ENCODE results near the gene RPRD1A. TPM values are rescaled to one million over a fixed set of nuclear protein-coding genes. Genes with fewer than 3 reads are reported as not detected.

RPRD1A gene
- polyA plus RNA-seq, 1 of the 3 experiments (the other 2 are of a cell fraction), result 28.9 TPM

DNA sequence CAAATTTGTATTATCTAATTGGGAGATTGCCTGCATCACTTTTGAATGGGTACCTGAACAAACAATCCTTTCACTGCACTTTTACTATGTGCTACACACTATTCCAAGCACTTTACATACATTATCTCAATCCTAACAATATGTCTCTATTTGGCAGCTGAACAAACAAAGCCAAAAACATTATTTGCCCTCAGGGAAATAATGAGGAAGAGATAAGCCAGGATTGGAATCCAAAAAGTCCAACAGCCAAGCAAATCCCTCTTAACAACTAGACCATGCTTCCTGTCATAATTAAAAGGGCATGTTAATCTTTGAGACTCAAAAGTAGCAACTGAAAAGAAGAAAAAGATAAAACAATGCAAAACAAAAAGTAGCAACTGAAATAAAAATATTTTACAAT, 32.1 kb downstream of the RPRD1A start (continued):
- TF ChIP-seq NFIC (IDR thresholded peaks at IDR 0.05; ENCODE audit: borderline replicate concordance) (0 out of 2 replicates have a peak, but pooled peaks have one; percentile 11), RFX5 (IDR thresholded peaks at IDR 0.05; ENCODE audit: low read length) (peak; percentile 54; the same call in 1 of the 2 replicates), TEAD4 (IDR thresholded peaks at IDR 0.05; ENCODE audit: borderline replicate concordance, insufficient read depth) (peak; percentile 66; the same call in 1 of the 2 replicates), MXI1 (IDR thresholded peaks at IDR 0.05; ENCODE audit: low read depth, low read length) (peak; percentile 76), EP300 (IDR thresholded peaks at IDR 0.05; ENCODE audit: borderline replicate concordance in 1 of 2, low read depth in 1 of 2, low read length in 1 of 2) (peak in 1 of 2 experiments; percentile 94; a peak in 2 of 4 replicates), GABPA (IDR thresholded peaks at IDR 0.05; ENCODE audit: low read depth) (no peak), RAD21 (IDR thresholded peaks at IDR 0.05; ENCODE audit: low read length) (peak; percentile 8; the same call in 1 of the 2 replicates), POLR2AphosphoS5 (IDR thresholded peaks at IDR 0.05; ENCODE audit: low read depth, low read length) (no peak), EZH2phosphoT487 (IDR thresholded peaks at IDR 0.05; ENCODE audit: borderline replicate concordance, low read depth) (no peak), RXRA (IDR thresholded peaks at IDR 0.05; ENCODE audit: borderline replicate concordance, low read depth) (no peak)
- TF ChIP-seq, protein P1, sequence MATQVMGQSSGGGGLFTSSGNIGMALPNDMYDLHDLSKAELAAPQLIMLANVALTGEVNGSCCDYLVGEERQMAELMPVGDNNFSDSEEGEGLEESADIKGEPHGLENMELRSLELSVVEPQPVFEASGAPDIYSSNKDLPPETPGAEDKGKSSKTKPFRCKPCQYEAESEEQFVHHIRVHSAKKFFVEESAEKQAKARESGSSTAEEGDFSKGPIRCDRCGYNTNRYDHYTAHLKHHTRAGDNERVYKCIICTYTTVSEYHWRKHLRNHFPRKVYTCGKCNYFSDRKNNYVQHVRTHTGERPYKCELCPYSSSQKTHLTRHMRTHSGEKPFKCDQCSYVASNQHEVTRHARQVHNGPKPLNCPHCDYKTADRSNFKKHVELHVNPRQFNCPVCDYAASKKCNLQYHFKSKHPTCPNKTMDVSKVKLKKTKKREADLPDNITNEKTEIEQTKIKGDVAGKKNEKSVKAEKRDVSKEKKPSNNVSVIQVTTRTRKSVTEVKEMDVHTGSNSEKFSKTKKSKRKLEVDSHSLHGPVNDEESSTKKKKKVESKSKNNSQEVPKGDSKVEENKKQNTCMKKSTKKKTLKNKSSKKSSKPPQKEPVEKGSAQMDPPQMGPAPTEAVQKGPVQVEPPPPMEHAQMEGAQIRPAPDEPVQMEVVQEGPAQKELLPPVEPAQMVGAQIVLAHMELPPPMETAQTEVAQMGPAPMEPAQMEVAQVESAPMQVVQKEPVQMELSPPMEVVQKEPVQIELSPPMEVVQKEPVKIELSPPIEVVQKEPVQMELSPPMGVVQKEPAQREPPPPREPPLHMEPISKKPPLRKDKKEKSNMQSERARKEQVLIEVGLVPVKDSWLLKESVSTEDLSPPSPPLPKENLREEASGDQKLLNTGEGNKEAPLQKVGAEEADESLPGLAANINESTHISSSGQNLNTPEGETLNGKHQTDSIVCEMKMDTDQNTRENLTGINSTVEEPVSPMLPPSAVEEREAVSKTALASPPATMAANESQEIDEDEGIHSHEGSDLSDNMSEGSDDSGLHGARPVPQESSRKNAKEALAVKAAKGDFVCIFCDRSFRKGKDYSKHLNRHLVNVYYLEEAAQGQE (IDR thresholded peaks at IDR 0.05; ENCODE audit: low read depth, low read length), result no peak
- TF ChIP-seq, protein P2, sequence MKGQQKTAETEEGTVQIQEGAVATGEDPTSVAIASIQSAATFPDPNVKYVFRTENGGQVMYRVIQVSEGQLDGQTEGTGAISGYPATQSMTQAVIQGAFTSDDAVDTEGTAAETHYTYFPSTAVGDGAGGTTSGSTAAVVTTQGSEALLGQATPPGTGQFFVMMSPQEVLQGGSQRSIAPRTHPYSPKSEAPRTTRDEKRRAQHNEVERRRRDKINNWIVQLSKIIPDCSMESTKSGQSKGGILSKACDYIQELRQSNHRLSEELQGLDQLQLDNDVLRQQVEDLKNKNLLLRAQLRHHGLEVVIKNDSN (IDR thresholded peaks at IDR 0.05; ENCODE audit: borderline replicate concordance, low read depth), result no peak
- TF ChIP-seq, protein P3, sequence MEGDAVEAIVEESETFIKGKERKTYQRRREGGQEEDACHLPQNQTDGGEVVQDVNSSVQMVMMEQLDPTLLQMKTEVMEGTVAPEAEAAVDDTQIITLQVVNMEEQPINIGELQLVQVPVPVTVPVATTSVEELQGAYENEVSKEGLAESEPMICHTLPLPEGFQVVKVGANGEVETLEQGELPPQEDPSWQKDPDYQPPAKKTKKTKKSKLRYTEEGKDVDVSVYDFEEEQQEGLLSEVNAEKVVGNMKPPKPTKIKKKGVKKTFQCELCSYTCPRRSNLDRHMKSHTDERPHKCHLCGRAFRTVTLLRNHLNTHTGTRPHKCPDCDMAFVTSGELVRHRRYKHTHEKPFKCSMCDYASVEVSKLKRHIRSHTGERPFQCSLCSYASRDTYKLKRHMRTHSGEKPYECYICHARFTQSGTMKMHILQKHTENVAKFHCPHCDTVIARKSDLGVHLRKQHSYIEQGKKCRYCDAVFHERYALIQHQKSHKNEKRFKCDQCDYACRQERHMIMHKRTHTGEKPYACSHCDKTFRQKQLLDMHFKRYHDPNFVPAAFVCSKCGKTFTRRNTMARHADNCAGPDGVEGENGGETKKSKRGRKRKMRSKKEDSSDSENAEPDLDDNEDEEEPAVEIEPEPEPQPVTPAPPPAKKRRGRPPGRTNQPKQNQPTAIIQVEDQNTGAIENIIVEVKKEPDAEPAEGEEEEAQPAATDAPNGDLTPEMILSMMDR (IDR thresholded peaks at IDR 0.05), result no peak
- TF ChIP-seq, protein P4, sequence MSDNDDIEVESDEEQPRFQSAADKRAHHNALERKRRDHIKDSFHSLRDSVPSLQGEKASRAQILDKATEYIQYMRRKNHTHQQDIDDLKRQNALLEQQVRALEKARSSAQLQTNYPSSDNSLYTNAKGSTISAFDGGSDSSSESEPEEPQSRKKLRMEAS (IDR thresholded peaks at IDR 0.05; ENCODE audit: low read depth), result no peak

Data from SK-N-SH (cell line).